Measurements from ENCODE around the gene SIRT2. TPM values are rescaled to one million over a fixed set of nuclear protein-coding genes. Genes with fewer than 3 reads are reported as not detected.

The SIRT2 gene
- total and polyA plus RNA-seq, 2 of the 8 experiments (the other 6 are each of a cell fraction or from before 2014, with no cell fraction given), result 6.5 to 10.0 TPM

DNA sequence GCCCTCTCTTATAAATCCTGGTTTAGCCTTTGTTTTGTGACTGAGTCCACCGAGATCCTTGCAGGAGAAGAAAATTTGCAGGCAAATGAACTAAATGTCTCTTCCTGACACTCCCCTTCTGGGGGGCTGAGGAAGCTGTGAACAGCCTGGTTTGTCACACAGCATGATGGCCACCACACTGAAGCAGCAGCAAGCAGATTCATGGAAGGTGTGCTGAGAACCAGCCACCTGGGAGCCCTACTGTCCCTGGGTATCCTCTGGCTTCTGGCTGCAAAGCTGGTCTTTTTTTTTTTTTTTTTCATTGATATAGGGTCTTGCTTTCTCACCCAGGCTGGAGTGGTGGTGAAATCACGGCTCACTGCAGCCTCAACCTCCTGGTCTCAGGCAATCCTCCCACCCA is 42.6 kb upstream of the SIRT2 start:
- no peaks in the 10 kb centered on the region for H3K27me3 ChIP-seq (replicated peaks in 1 of 4; ENCODE audit: control insufficient read depth in 3 of 4, extremely low read depth in 1 of 4, insufficient read depth in 3 of 4, low read length in 3 of 4)
- no peak overlapping the region for H3K18ac ChIP-seq (ENCODE audit: extremely low read depth, low read length)
- no peak for DNase-seq (ENCODE audit: low read depth in 1 of 2, low spot score in 2 of 2)
- H3K36me3 ChIP-seq (ENCODE audit: control insufficient read depth in 2 of 4, insufficient read depth in 4 of 4, low read length in 3 of 4), result peaks cover 0 to 4% (median 0%) of the 10 kb centered on the region in 4 experiments; a peak in 2 of 8 replicates
- no peak overlapping the region for H4K5ac ChIP-seq (ENCODE audit: insufficient read length, low read depth, low read length)
- H3K4me2 ChIP-seq (ENCODE audit: insufficient read depth in 1 of 2, low read depth in 2 of 2, low read length in 2 of 2), result no peak overlapping the region
- H2BK5ac ChIP-seq (ENCODE audit: low read depth, low read length), result no peak overlapping the region
- POLR2A ChIA-PET (ENCODE audit: partially characterized antibody), result interaction anchor here (0.8 kb wide), 1 partner anchor 10 kb away, joined by 5 read pairs; no protein-coding TSS in a partner anchor
- no peak overlapping the region for H3K23ac ChIP-seq (ENCODE audit: insufficient read length)
- no peaks in the 10 kb centered on the region for H4K20me1 ChIP-seq (replicated peaks in 1 of 2; ENCODE audit: control insufficient read depth in 1 of 2, insufficient read depth in 2 of 2, low read length in 2 of 2)
- no peak overlapping the region for H3K56ac ChIP-seq (replicated peaks; ENCODE audit: insufficient read length, low read depth, low read length)
- no peak overlapping the region for H2BK20ac ChIP-seq (ENCODE audit: low read length)
- CTCF ChIA-PET (ENCODE audit: partially characterized antibody), result interaction anchor here (14.5 kb wide), 1 partner anchor 9 kb away, joined by 120 read pairs; the partner anchor contains the start of genes MRPS12 and SARS2
- no peak overlapping the region for H3K4me3 ChIP-seq (ENCODE audit: extremely low read depth in 1 of 4, insufficient read depth in 2 of 4, low read depth in 3 of 4, low read length in 4 of 4)
- H3K23me2 ChIP-seq (ENCODE audit: low read depth, low read length), result no peaks in the 10 kb centered on the region
- H2AFZ ChIP-seq (ENCODE audit: low read length), result no peak overlapping the region
- H4K91ac ChIP-seq (replicated peaks; ENCODE audit: insufficient read length, low read length), result no peak overlapping the region
- no peak overlapping the region for H3K4ac ChIP-seq (replicated peaks; ENCODE audit: insufficient read length, low read depth, low read length)
- H3K79me1 ChIP-seq (ENCODE audit: low read depth, low read length), result no peaks in the 10 kb centered on the region
- no peak for TF ChIP-seq FOSL1 (IDR thresholded peaks at IDR 0.05; ENCODE audit: insufficient read depth, low read depth, low read length)
- no peak for TF ChIP-seq SAP30 (IDR thresholded peaks at IDR 0.05; ENCODE audit: insufficient read depth, insufficient replicate concordance, low read length)
- TF ChIP-seq CTBP2 (IDR thresholded peaks at IDR 0.05; ENCODE audit: borderline replicate concordance, insufficient read depth, insufficient read length, low read length), result no peak
- no peaks in the 10 kb centered on the region for H3K4me1 ChIP-seq (replicated peaks in 1 of 4; ENCODE audit: control insufficient read depth in 3 of 4, insufficient read depth in 4 of 4, low read length in 3 of 4)
- no peak overlapping the region for H2BK12ac ChIP-seq (ENCODE audit: low read depth, low read length)
- no peaks in the 10 kb centered on the region for H3K79me2 ChIP-seq (ENCODE audit: control insufficient read depth in 1 of 2, insufficient read depth in 2 of 2, low read length in 2 of 2)
- H4K8ac ChIP-seq (ENCODE audit: extremely low read depth, insufficient read depth, low read length), result no peak overlapping the region
- H3K14ac ChIP-seq (ENCODE audit: insufficient read length), result no peak overlapping the region
- 95% methylated on average over 2 of the region's 2 CpGs; no CpG with 5 or more reads in 1 of the 2 experiments for WGBS, 2 experiments (ENCODE audit: extremely low coverage in 1 of 2, insufficient coverage in 1 of 2, insufficient read length in 1 of 2, insufficient replicate concordance in 2 of 2, low coverage in 1 of 2, low lambda C conversion rate in 2 of 2, missing lambda C conversion rate in 1 of 2)
- H2AK5ac ChIP-seq (ENCODE audit: low read depth, low read length), result no peak overlapping the region
- H3K9me3 ChIP-seq (ENCODE audit: insufficient read depth in 2 of 2, low read depth in 1 of 2, low read length in 1 of 2), result no peaks in the 10 kb centered on the region
- H3K27ac ChIP-seq (ENCODE audit: low read depth, low read length), result no peak overlapping the region
- no peak for FAIRE-seq
- no peak overlapping the region for H3K9ac ChIP-seq (replicated peaks in 1 of 4; ENCODE audit: extremely low read depth in 1 of 4, low read depth in 3 of 4, low read length in 3 of 4)
- no peak overlapping the region for H2BK15ac ChIP-seq (ENCODE audit: low read length)
- no peak overlapping the region for H2BK120ac ChIP-seq (replicated peaks; ENCODE audit: low read depth, low read length)

Data from H1 (cell line).